BJ (cell line): Measurements from ENCODE around the gene RIMBP2. TPM values are rescaled to one million over a fixed set of nuclear protein-coding genes. Genes with fewer than 3 reads are reported as not detected.

Experiments used
- CTCF ChIA-PET: fragments of 350-600 bp; formaldehyde crosslinking; extraction: SDS; loops from one replicate; lab custom pipeline; 2021; ENCODE audit warnings: antibody characterized with exemption, inconsistent platforms; lab: Yijun Ruan, JAX
- POLR2A ChIA-PET: fragments of 300-600 bp; sonication (Branson Sonifier 250); formaldehyde crosslinking; extraction: SDS; loops from one replicate; lab custom pipeline; 2021; ENCODE audit warnings: antibody characterized with exemption; lab: Charles Lee
- DNase-seq: peaks from one replicate; pipeline ENCODE4 v3.0.0-alpha.2; 2011; ENCODE audit warnings: low read depth
- H3K27me3 ChIP-seq: 2 replicates; pipeline ENCODE4 v1.6.0; 2011; ENCODE audit warnings: low read length; ENCODE audit not compliant: control insufficient read depth, insufficient read depth
- H3K36me3 ChIP-seq: 2 replicates; pipeline ENCODE4 v1.5.1; 2011; ENCODE audit warnings: low read length; ENCODE audit not compliant: control insufficient read depth, insufficient read depth
- H3K4me3 ChIP-seq: 2 replicates; pipeline ENCODE4 v1.5.1; 2011; ENCODE audit warnings: low read depth, mild to moderate bottlenecking, control low read depth, low read length
- CTCF ChIP-seq: IDR thresholded peaks from 2 replicates; pipeline ENCODE4 v1.5.1; 2011; ENCODE audit warnings: low read depth, mild to moderate bottlenecking, control low read depth, inconsistent platforms, low read length, moderate library complexity; ENCODE audit not compliant: insufficient read depth
- polyA plus RNA-seq: library from polyadenylated mRNA; depleted of rRNA; stranded (reverse); fragments of >200 nt; gene quantifications from 2 replicates; pipeline ENCODE4 v1.2.3, GENCODE V29; 2011

The RIMBP2 gene
- polyA plus RNA-seq, 1 experiment = 0.05 TPM

DNA sequence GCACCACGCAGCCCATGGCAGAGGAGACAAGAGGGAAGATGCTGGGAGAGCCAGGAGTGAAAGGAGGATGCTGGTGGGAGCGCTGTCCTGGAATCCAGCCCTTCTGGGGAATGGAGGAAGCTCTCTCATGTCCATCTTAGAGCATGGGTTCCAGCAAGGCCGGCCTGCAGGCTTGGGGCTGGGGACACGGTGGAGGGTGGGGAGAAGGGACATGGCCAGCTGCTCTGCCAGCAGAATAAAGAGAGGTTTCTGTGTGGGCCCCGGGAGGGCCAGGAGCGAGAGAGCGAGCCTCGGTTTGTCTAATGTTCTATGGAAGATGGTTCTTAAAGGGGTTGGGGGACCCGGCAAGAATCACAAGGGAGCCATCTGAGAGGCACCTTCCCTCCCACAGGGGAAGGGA is 60.2 kb downstream of the RIMBP2 start:
- no peaks in the 10 kb centered on the region for H3K27me3 ChIP-seq
- CTCF ChIA-PET = no interaction called here
- no peak for DNase-seq
- POLR2A ChIA-PET = no interaction called here
- H3K4me3 ChIP-seq = no peak overlapping the region
- no peaks in the 10 kb centered on the region for H3K36me3 ChIP-seq
- no peak for TF ChIP-seq CTCF

- Histone ChIP-seq H3K36me3 (no peaks in the 10 kb centered on the region), H3K27me3 (no peaks in the 10 kb centered on the region), H3K4me3 (no peak overlapping the region)
- POLR2A ChIA-PET = no interaction called here
- no peak for DNase-seq
- CTCF ChIA-PET = no interaction called here
- TF ChIP-seq CTCF = no peak
Measured at GRCh38 chr12:130655010-130655409, 61.1 kb downstream of the RIMBP2 start.

- Histone ChIP-seq H3K27me3 (no peaks in the 10 kb centered on the region), H3K36me3 (no peaks in the 10 kb centered on the region), H3K4me3 (no peak overlapping the region)
- ChIA-PET POLR2A (no interaction called here), CTCF (no interaction called here)
- TF ChIP-seq CTCF = no peak
- no peak for DNase-seq
Measured at GRCh38 chr12:130651188-130651959, 64.7 kb downstream of the RIMBP2 start.

DNA sequence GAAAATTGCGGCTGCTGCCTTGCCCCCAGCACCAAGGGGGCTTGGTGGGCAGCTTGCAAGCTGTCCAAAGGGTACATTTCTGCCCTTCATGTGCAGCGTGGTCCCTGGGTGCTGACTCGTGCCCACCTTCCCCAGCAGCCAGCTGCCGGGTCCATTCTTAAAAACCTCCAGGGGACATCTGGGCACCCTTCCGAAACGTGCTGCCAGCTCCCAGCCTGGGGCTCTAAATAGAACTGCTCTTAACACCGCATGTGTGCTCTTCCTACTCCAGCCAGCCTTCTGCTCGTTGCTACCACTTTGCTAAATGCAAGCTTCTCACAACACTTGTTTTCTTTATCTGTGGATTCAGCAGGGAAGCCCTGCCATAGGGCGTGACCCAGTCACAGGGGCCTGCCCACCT is 66.0 kb downstream of the RIMBP2 start:
- ChIA-PET POLR2A (no interaction called here), CTCF (no interaction called here)
- TF ChIP-seq CTCF = no peak

GRCh38 chr12:130649101-130650045 is 66.7 kb downstream of the RIMBP2 start:
- ChIA-PET POLR2A (no interaction called here), CTCF (no interaction called here)
- Histone ChIP-seq H3K36me3 (no peaks in the 10 kb centered on the region), H3K27me3 (no peaks in the 10 kb centered on the region), H3K4me3 (no peak overlapping the region)
- TF ChIP-seq CTCF = no peak
- no peak for DNase-seq

More for the DNA sequence above, 66.0 kb downstream of the RIMBP2 start:
- no peaks in the 10 kb centered on the region for H3K36me3 ChIP-seq
- no peaks in the 10 kb centered on the region for H3K27me3 ChIP-seq
- DNase-seq = no peak
- H3K4me3 ChIP-seq = no peak overlapping the region
